ENCODE measurements around the gene VSTM4. TPM values are rescaled to one million over a fixed set of nuclear protein-coding genes. Genes with fewer than 3 reads are reported as not detected.

VSTM4 gene, protein sequence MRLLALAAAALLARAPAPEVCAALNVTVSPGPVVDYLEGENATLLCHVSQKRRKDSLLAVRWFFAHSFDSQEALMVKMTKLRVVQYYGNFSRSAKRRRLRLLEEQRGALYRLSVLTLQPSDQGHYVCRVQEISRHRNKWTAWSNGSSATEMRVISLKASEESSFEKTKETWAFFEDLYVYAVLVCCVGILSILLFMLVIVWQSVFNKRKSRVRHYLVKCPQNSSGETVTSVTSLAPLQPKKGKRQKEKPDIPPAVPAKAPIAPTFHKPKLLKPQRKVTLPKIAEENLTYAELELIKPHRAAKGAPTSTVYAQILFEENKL
- total RNA-seq (2021; ENCODE audit: unreplicated experiment): 0.07 TPM
- not detected in 2 replicates for polyA plus RNA-seq (2012)
- percentile 2 among the genes with signal in this experiment for Bru-seq, nascent RNA
- percentile 2 among the genes with signal in this experiment for BruChase-seq, experiment 1, labeled RNA remaining after a 6-hour chase
- BruChase-seq, experiment 2, labeled RNA remaining after a 2-hour chase: percentile 1 among the genes with signal in this experiment
- long read RNA-seq: 0 reads

DNA sequence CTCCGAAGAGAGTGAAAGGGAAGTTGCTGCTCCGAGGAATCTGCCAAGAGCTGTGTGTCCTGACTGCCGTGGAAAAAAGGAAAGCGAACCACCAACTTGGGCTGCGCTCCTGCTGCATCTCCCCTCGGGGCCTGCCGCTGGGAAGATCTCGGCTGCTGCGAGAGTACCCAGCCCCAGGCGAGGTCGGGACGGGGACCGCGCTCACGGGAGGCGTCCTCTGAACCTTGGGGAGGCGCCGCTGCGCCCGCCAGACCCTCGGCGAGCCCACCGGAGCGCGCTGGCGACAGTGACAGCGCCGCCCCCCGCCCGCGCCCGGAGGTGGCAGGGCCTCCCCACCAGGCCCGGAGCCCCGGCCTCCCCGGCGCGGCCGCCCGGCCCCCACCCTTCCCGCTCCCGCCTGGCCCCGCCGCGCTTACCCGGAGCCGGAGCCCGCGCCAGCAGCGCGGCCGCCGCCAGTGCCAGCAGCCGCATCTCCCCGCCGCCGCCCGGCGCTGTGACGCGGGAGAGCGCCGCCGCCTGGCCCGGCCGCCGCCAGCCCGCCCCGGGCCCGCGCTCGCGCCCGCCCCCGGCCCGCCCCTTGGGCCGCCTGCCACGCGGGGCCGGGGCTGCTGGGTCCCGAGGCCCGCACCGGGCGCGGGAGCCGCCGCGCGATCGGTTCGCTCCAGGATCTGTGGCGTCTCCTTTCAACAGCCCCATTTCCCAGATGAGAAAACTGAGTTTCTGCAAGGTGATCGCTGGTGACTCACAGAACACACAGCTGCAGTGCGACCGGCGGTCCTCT is at the start of gene VSTM4:
VSTM4 (minus strand) TSS at position 508 of the 781 bp plus-strand sequence; CDS start at position 471, 37 bp downstream.
- H3K4me2 ChIP-seq (ENCODE audit: low read length): no peak within 1 kb of the TSS
- H3K27me3 ChIP-seq (ENCODE audit: insufficient read depth, low read length): peaks cover 34% of the 10 kb centered on the region
- ATAC-seq: no peak

More for the DNA sequence above, at the start of gene VSTM4:
- no peaks in the 10 kb centered on the region for H3K36me3 ChIP-seq (ENCODE audit: control insufficient read depth in 1 of 2, insufficient read depth in 2 of 2, low read length in 2 of 2)
- no peaks in the 10 kb centered on the region for H4K20me1 ChIP-seq (ENCODE audit: insufficient read depth)
- no peaks in the 10 kb centered on the region for H3K4me1 ChIP-seq (ENCODE audit: control insufficient read depth in 1 of 2, insufficient read depth in 2 of 2, low read length in 2 of 2)
- ChIA-PET POLR2A (no interaction called here), CTCF (no interaction called here), RAD21 (ENCODE audit: low non-redundant PET in 1 of 2, low total read pairs in 2 of 2, uncharacterized antibody in 2 of 2, unreplicated experiment in 2 of 2) (no interaction called here)
- TF ChIP-seq TCF7L2 (IDR thresholded peaks at IDR 0.05; ENCODE audit: borderline replicate concordance, extremely low read depth, insufficient read depth, insufficient read length) (no peak), ATF3 (IDR thresholded peaks at IDR 0.05) (no peak), RAD21 (IDR thresholded peaks at IDR 0.05; ENCODE audit: low read depth) (no peak), CBX3 (IDR thresholded peaks at IDR 0.05; ENCODE audit: low read depth) (no peak)
- TF ChIP-seq, protein P1, sequence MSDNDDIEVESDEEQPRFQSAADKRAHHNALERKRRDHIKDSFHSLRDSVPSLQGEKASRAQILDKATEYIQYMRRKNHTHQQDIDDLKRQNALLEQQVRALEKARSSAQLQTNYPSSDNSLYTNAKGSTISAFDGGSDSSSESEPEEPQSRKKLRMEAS (IDR thresholded peaks at IDR 0.05): no peak
- TF ChIP-seq, protein P2, sequence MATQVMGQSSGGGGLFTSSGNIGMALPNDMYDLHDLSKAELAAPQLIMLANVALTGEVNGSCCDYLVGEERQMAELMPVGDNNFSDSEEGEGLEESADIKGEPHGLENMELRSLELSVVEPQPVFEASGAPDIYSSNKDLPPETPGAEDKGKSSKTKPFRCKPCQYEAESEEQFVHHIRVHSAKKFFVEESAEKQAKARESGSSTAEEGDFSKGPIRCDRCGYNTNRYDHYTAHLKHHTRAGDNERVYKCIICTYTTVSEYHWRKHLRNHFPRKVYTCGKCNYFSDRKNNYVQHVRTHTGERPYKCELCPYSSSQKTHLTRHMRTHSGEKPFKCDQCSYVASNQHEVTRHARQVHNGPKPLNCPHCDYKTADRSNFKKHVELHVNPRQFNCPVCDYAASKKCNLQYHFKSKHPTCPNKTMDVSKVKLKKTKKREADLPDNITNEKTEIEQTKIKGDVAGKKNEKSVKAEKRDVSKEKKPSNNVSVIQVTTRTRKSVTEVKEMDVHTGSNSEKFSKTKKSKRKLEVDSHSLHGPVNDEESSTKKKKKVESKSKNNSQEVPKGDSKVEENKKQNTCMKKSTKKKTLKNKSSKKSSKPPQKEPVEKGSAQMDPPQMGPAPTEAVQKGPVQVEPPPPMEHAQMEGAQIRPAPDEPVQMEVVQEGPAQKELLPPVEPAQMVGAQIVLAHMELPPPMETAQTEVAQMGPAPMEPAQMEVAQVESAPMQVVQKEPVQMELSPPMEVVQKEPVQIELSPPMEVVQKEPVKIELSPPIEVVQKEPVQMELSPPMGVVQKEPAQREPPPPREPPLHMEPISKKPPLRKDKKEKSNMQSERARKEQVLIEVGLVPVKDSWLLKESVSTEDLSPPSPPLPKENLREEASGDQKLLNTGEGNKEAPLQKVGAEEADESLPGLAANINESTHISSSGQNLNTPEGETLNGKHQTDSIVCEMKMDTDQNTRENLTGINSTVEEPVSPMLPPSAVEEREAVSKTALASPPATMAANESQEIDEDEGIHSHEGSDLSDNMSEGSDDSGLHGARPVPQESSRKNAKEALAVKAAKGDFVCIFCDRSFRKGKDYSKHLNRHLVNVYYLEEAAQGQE (IDR thresholded peaks at IDR 0.05; ENCODE audit: low read depth): no peak
- no peaks in the 10 kb centered on the region for H3K9me3 ChIP-seq (ENCODE audit: control insufficient read depth in 1 of 2, insufficient read depth in 1 of 2, low read depth in 1 of 2, low read length in 2 of 2)
- intact Hi-C loops (cut with micrococcal nuclease): no loop called here
- BruUV-seq (replicated peaks): no TSS peak
- no peak within 1 kb of the TSS for H2AFZ ChIP-seq (ENCODE audit: low read depth, low read length, poor library complexity, severe bottlenecking)
- no peak within 1 kb of the TSS for H3K4me3 ChIP-seq (replicated peaks in 1 of 2; ENCODE audit: low read depth in 1 of 2, low read length in 2 of 2)
- DNase-seq (ENCODE audit: low read depth, low spot score): no peak
- H3K9ac ChIP-seq (ENCODE audit: low read length): no peak within 1 kb of the TSS
- no peak within 1 kb of the TSS for H3K27ac ChIP-seq (ENCODE audit: low read depth, low read length)
- H3K79me2 ChIP-seq (ENCODE audit: insufficient read depth, low read length): no peaks in the 10 kb centered on the region
- no peaks in the 10 kb centered on the region for H3K9me2 ChIP-seq (ENCODE audit: insufficient read depth)
